A549 (cell line): ENCODE results near the gene ITGA11. TPM values are rescaled to one million over a fixed set of nuclear protein-coding genes. Genes with fewer than 3 reads are reported as not detected.

ENCODE experiments used
- ATAC-seq, 2 experiments: fragments of 200-7000 bp in 1 of 2; fragments of >200 bp in 1 of 2; cut with Nextera tagmentation in 1 of 2; cut with Tn5 transposase in 1 of 2; 3 replicates each; pipeline versions ENCODE4 v1.8.0 to v1.9.1; 2018 to 2020; ENCODE audit warnings: mild to moderate bottlenecking in 1 of 2, moderate library complexity in 1 of 2
- CTCF ChIA-PET: fragments of 300-600 bp; sonication (Branson Sonifier 250); formaldehyde crosslinking; extraction: SDS; loops from one replicate; lab custom pipeline; 2021; ENCODE audit warnings: antibody characterized with exemption, inconsistent platforms; lab: Yijun Ruan, JAX
- POLR2A ChIA-PET: fragments of 350-600 bp; formaldehyde crosslinking; extraction: SDS; loops from one replicate; lab custom pipeline; 2021; ENCODE audit warnings: antibody characterized with exemption, inconsistent platforms; lab: Yijun Ruan, JAX
- DNase-seq, 2 experiments: peaks; one replicate each; pipeline versions ENCODE4 v3.0.0 to v3.0.0-alpha.2; 2011 to 2016; ENCODE audit warnings: low read depth in 1 of 2, low spot score in 1 of 2
- FAIRE-seq: peaks from 2 replicates; lab custom pipeline; 2011; peaks lifted over from hg19 to GRCh38; lab: Jason Lieb, UNC
- H3K27ac ChIP-seq, 2 experiments: fragments of >200 bp; sonication (Bioruptor Twin); formaldehyde crosslinking; 3 replicates each; pipeline ENCODE4 v1.5.1; 2016 to 2017
- H3K4me1 ChIP-seq: fragments of >200 bp; sonication (Bioruptor Twin); formaldehyde crosslinking; 3 replicates; pipeline ENCODE4 v1.6.1; 2016
- H3K4me2 ChIP-seq: fragments of >200 bp; sonication (Bioruptor Twin); formaldehyde crosslinking; 3 replicates; pipeline ENCODE4 v1.6.1; 2016
- H3K4me3 ChIP-seq: fragments of >200 bp; sonication (Bioruptor Twin); formaldehyde crosslinking; 3 replicates; pipeline ENCODE4 v1.5.1; 2016
- H3K9me3 ChIP-seq: fragments of >200 bp; sonication (Bioruptor Twin); formaldehyde crosslinking; 3 replicates; pipeline ENCODE4 v1.6.1; 2016
- CBX8 ChIP-seq: fragments of 200-600 bp; sonication (generic); IDR thresholded peaks from 2 replicates; pipeline ENCODE4 v1.6.1; 2016
- CEBPB ChIP-seq, 2 experiments: fragments of >200 bp in 1 of 2; sonication (Bioruptor Twin) in 1 of 2; formaldehyde crosslinking in 1 of 2; IDR thresholded peaks; 2 replicates each; pipeline ENCODE4 v1.6.1; 2012 to 2016
- E2F6 ChIP-seq: IDR thresholded peaks from 2 replicates; pipeline ENCODE4 v1.6.1; 2012; ENCODE audit warnings: low read depth, borderline replicate concordance
- EP300 ChIP-seq, 2 experiments: fragments of >200 bp; sonication (Bioruptor Twin); formaldehyde crosslinking; IDR thresholded peaks; 2 replicates in 1 of 2; 3 replicates in 1 of 2; pipeline ENCODE4 v1.6.1; 2016 to 2017
- FOSL2 ChIP-seq, 2 experiments: fragments of 450-650 bp in 1 of 2; fragments of >200 bp in 1 of 2; sonication (Bioruptor Twin) in 1 of 2; formaldehyde crosslinking; IDR thresholded peaks; 2 replicates each; pipeline versions ENCODE4 v1.5.0 to v1.6.1; 2016 to 2020; ENCODE audit warnings: mild to moderate bottlenecking in 1 of 2, moderate library complexity in 1 of 2
- FOXS1 ChIP-seq: fragments of 250-450 bp; sonication (Bioruptor Pico); IDR thresholded peaks from 2 replicates; pipeline ENCODE4 v1.5.0; 2020; ENCODE audit warnings: mild to moderate bottlenecking, moderate library complexity
- GATA3 ChIP-seq: IDR thresholded peaks from 2 replicates; pipeline ENCODE4 v1.6.1; 2012; ENCODE audit warnings: borderline replicate concordance
- HDAC2 ChIP-seq: fragments of 200-600 bp; sonication (generic); IDR thresholded peaks from 2 replicates; pipeline ENCODE4 v1.6.1; 2016
- HES2 ChIP-seq: fragments of >200 bp; sonication (Bioruptor Twin); formaldehyde crosslinking; IDR thresholded peaks from 2 replicates; pipeline ENCODE4 v1.6.1; 2016
- HEYL ChIP-seq: fragments of 250-450 bp; sonication (Bioruptor Pico); IDR thresholded peaks from 2 replicates; pipeline ENCODE4 v1.8.0; 2021; ENCODE audit warnings: mild to moderate bottlenecking, moderate library complexity
- HMGXB4 ChIP-seq: fragments of 250-450 bp; sonication (Bioruptor Pico); IDR thresholded peaks from 2 replicates; pipeline ENCODE4 v1.5.0; 2021; ENCODE audit warnings: mild to moderate bottlenecking, moderate library complexity, borderline replicate concordance
- HOXA7 ChIP-seq: fragments of 250-450 bp; sonication (Bioruptor Pico); IDR thresholded peaks from 2 replicates; pipeline ENCODE4 v1.5.0; 2020; ENCODE audit warnings: mild to moderate bottlenecking, moderate library complexity
- HOXB5 ChIP-seq: fragments of 250-450 bp; sonication (Bioruptor Pico); IDR thresholded peaks from 2 replicates; pipeline ENCODE4 v1.5.0; 2020; ENCODE audit warnings: mild to moderate bottlenecking, moderate library complexity
- JUN ChIP-seq, 2 experiments: fragments of >200 bp; sonication (Bioruptor Twin); formaldehyde crosslinking; IDR thresholded peaks; 2 replicates in 1 of 2; 3 replicates in 1 of 2; pipeline ENCODE4 v1.6.1; 2016 to 2017
- JUNB ChIP-seq: fragments of >200 bp; sonication (Bioruptor Twin); formaldehyde crosslinking; IDR thresholded peaks from 2 replicates; pipeline ENCODE4 v1.6.1; 2016
- MAFK ChIP-seq: fragments of 450-650 bp; IDR thresholded peaks from 2 replicates; pipeline ENCODE4 v1.6.1; 2014; ENCODE audit not compliant: partially characterized antibody
- MAX ChIP-seq: IDR thresholded peaks from 2 replicates; pipeline ENCODE4 v1.6.1; 2012
- MYC ChIP-seq: IDR thresholded peaks from 2 replicates; pipeline ENCODE4 v1.6.1; 2012; ENCODE audit warnings: mild to moderate bottlenecking, inconsistent platforms, low read length, improper control_type of control experiment, borderline replicate concordance
- NFE2L2 ChIP-seq: fragments of 150-350 bp; conservative IDR thresholded peaks from 2 replicates; pipeline ENCODE4 v1.6.1; 2014; ENCODE audit warnings: low read length
- NPAS2 ChIP-seq: fragments of 250-450 bp; sonication (Bioruptor Pico); IDR thresholded peaks from 2 replicates; pipeline ENCODE4 v1.8.0; 2022; ENCODE audit warnings: mild to moderate bottlenecking, moderate library complexity, borderline replicate concordance
- NR3C1 ChIP-seq: fragments of >200 bp; sonication (Bioruptor Twin); formaldehyde crosslinking; IDR thresholded peaks from 3 replicates; pipeline ENCODE4 v1.6.1; 2017
- PBX3 ChIP-seq: IDR thresholded peaks from 2 replicates; pipeline ENCODE4 v1.6.1; 2012
- PHF8 ChIP-seq: fragments of 200-600 bp; sonication (generic); IDR thresholded peaks from 2 replicates; pipeline ENCODE4 v1.6.1; 2016; ENCODE audit warnings: low read depth, mild to moderate bottlenecking, antibody characterized with exemption, moderate library complexity, borderline replicate concordance
- POLR2A ChIP-seq: IDR thresholded peaks from 2 replicates; pipeline ENCODE4 v1.6.1; 2012; ENCODE audit warnings: mild to moderate bottlenecking, low read length
- POLR2AphosphoS2 ChIP-seq: conservative IDR thresholded peaks from 2 replicates; pipeline ENCODE4 v1.6.1; 2012; ENCODE audit warnings: low read length, improper control_type of control experiment, inconsistent platforms
- RAD21 ChIP-seq, 2 experiments: fragments of >200 bp in 1 of 2; sonication (Bioruptor Twin) in 1 of 2; formaldehyde crosslinking in 1 of 2; IDR thresholded peaks in 1 of 2; conservative IDR thresholded peaks in 1 of 2; 2 replicates in 1 of 2; 3 replicates in 1 of 2; pipeline ENCODE4 v1.6.1; 2012 to 2018; ENCODE audit warnings: inconsistent platforms in 1 of 2
- RFX5 ChIP-seq: fragments of 450-650 bp; IDR thresholded peaks from 2 replicates; pipeline ENCODE4 v1.7.1; 2014; ENCODE audit warnings: antibody characterized with exemption, mild to moderate bottlenecking, moderate library complexity
- RNF2 ChIP-seq: fragments of 200-600 bp; sonication (generic); IDR thresholded peaks from 2 replicates; pipeline ENCODE4 v1.6.1; 2016; ENCODE audit warnings: low read depth, mild to moderate bottlenecking, antibody characterized with exemption, moderate library complexity, borderline replicate concordance
- TFCP2L1 ChIP-seq: fragments of 250-450 bp; sonication (Bioruptor Pico); IDR thresholded peaks from 2 replicates; pipeline ENCODE4 v1.5.0; 2021; ENCODE audit warnings: mild to moderate bottlenecking
- USF2 ChIP-seq: fragments of 450-650 bp; IDR thresholded peaks from 2 replicates; pipeline ENCODE4 v1.6.1; 2014; ENCODE audit warnings: antibody characterized with exemption
- ZFP36 ChIP-seq: fragments of 450-650 bp; IDR thresholded peaks from 2 replicates; pipeline ENCODE4 v1.6.1; 2014; ENCODE audit warnings: borderline replicate concordance; ENCODE audit not compliant: partially characterized antibody
- ZSCAN20 ChIP-seq: fragments of 250-450 bp; sonication (Bioruptor Pico); IDR thresholded peaks from 2 replicates; pipeline ENCODE4 v1.8.0; 2022; ENCODE audit warnings: mild to moderate bottlenecking, moderate library complexity
- WGBS: methylation state at CpG from one replicate; pipeline ENCODE4 v1.1.6; 2017; ENCODE audit errors: missing lambda C conversion rate; 5-methylcytosine and 5-hydroxymethylcytosine counted together
- polyA plus RNA-seq, 4 experiments: library from polyadenylated mRNA; depleted of rRNA in 3 of 4; stranded (reverse); fragments of >200 nt; fragmentation: RNase III in 1 of 4; extraction: RNeasy Plus Mini Kit Qiagen cat#74134 plus additional on column Dnase treatment in 1 of 4; gene quantifications; 2 replicates in 3 of 4; 3 replicates in 1 of 4; pipeline ENCODE4 v1.2.3, GENCODE V29; 2011 to 2017

Gene ITGA11
- polyA plus RNA-seq, 2 of the 4 experiments (the other 2 are of a cell fraction), result 8.3 to 17.2 TPM

- Histone ChIP-seq H3K4me1 (peaks cover 7% of the 10 kb centered on the region; the same call in 2 of the 3 replicates), H3K4me3 (no peak overlapping the region), H3K9me3 (no peaks in the 10 kb centered on the region), H3K27ac (no peak overlapping the region), H3K4me2 (no peak overlapping the region)
- DNase-seq, result no peak
- no peak for TF ChIP-seq CBX8
- TF ChIP-seq ZSCAN20 (CRISPR knock-in tag), result no peak
- ChIA-PET CTCF (interaction anchor here (0.7 to 3.1 kb wide), 3 partner anchors 16 to 47 kb away, joined by 4 to 13 read pairs (median 4); partner anchors contain the start of gene FEM1B), POLR2A (interaction anchor here (3.0 kb wide), 1 partner anchor 19 kb away, joined by 17 read pairs; the partner anchor contains the start of gene FEM1B)
- no peak for FAIRE-seq
- 54% methylated on average over 4 of the region's 4 CpGs for WGBS
- peak in 1 of 2 experiments; percentile 7; a peak in 1 of 6 replicates for ATAC-seq
Observed at GRCh38 chr15:68258692-68259091, 173.3 kb downstream of the ITGA11 start.

GRCh38 chr15:68256675-68257450, 175.1 kb downstream of the ITGA11 start:
- DNase-seq (peak; percentile 64 to 90), ATAC-seq (peak; percentile 85 to 87)
- TF ChIP-seq NR3C1, result no peak
- TF ChIP-seq PBX3, result no peak
- TF ChIP-seq HES2, result peak; percentile 84
- TF ChIP-seq HOXA7 (CRISPR knock-in tag), result 0 out of 2 replicates have a peak, but pooled peaks have one; percentile 16
- no peak for TF ChIP-seq HMGXB4 (CRISPR knock-in tag)
- TF ChIP-seq FOSL2 (IDR thresholded peaks at IDR 0.05), result no peak
- TF ChIP-seq FOSL2 (CRISPR knock-in tag; IDR thresholded peaks at IDR 0.05), result no peak
- peak; percentile 81; the same call in 1 of the 2 replicates for TF ChIP-seq TFCP2L1 (CRISPR knock-in tag)
- TF ChIP-seq MAFK, result no peak
- TF ChIP-seq E2F6, result peak; percentile 82
- no peak for TF ChIP-seq USF2
- no peak for TF ChIP-seq POLR2AphosphoS2
- no peak; a peak in 1 of 5 replicates for TF ChIP-seq JUN (IDR thresholded peaks at IDR 0.05)
- no peak for TF ChIP-seq FOXS1 (CRISPR knock-in tag)
- TF ChIP-seq POLR2A, result peak; percentile 21; the same call in 1 of the 2 replicates
- no peak for TF ChIP-seq ZSCAN20 (CRISPR knock-in tag)
- TF ChIP-seq RNF2, result no peak
- TF ChIP-seq MYC, result peak; percentile 67; the same call in 1 of the 2 replicates
- no peak for TF ChIP-seq ZFP36
- no peak for TF ChIP-seq CBX8
- no peak for TF ChIP-seq PHF8
- no peak for TF ChIP-seq RFX5
- TF ChIP-seq RAD21 (conservative IDR thresholded peaks at IDR 0.05 in 1 of 2, IDR thresholded peaks at IDR 0.05 in 1 of 2), result 0 out of 5 replicates have a peak, but pooled peaks of 1 of the 2 experiments have one; percentile 20
- TF ChIP-seq HDAC2, result no peak
- TF ChIP-seq NFE2L2, result no peak
- TF ChIP-seq GATA3, result no peak
- TF ChIP-seq NPAS2, result no peak
- TF ChIP-seq JUNB, result no peak
- TF ChIP-seq HEYL (CRISPR knock-in tag), result no peak
- TF ChIP-seq CEBPB (IDR thresholded peaks at IDR 0.05), result peak; percentile 96
- TF ChIP-seq HOXB5 (CRISPR knock-in tag), result 0 out of 2 replicates have a peak, but pooled peaks have one; percentile 31
- peak; percentile 80 for TF ChIP-seq MAX
- TF ChIP-seq EP300 (IDR thresholded peaks at IDR 0.05), result no peak

More at GRCh38 chr15:68256675-68257450, 175.1 kb downstream of the ITGA11 start:
- H3K27ac ChIP-seq, result peak overlapping the region; percentile 78 to 86
- POLR2A ChIA-PET, result interaction anchor here (0.6 to 1.2 kb wide), 3 partner anchors 16 to 342 kb away, joined by 3 to 34 read pairs (median 5); partner anchors contain the start of gene FEM1B
- peaks cover 12% of the 10 kb centered on the region; the same call in 2 of the 3 replicates for H3K4me1 ChIP-seq
- CTCF ChIA-PET, result interaction anchor here (0.6 to 9.8 kb wide), 9 partner anchors 10 to 619 kb away, joined by 3 to 189 read pairs (median 4); partner anchors contain the start of gene FEM1B
- WGBS, result 59% methylated on average over 46 of the region's 57 CpGs
- FAIRE-seq, result peak; percentile 23
- no peaks in the 10 kb centered on the region for H3K9me3 ChIP-seq
- H3K4me2 ChIP-seq, result peak overlapping the region; percentile 74
- peak overlapping the region; percentile 28 for H3K4me3 ChIP-seq
